Measurements from ENCODE around the gene ZBTB46.
"Not testable (repeated sequence)": the region's sequence is repeated elsewhere in the genome, so short reads cannot be mapped to it uniquely, and the experiment has no call there.

GRCh38 chr20:63722967-63723622 is 108.0 kb downstream of the ZBTB46 start:
- TF ChIP-seq EZH2 (IDR thresholded peaks at IDR 0.05; ENCODE audit: low read depth); CTCF (conservative IDR thresholded peaks at IDR 0.05): not testable (repeated sequence)
